PFSK-1 (cell line): ENCODE results near the gene KCNQ1.

Experiments used
- POLR2AphosphoS5 ChIP-seq: IDR thresholded peaks from 2 replicates; pipeline ENCODE4 v1.6.1; 2012; ENCODE audit warnings: low read depth, mild to moderate bottlenecking, control low read depth, low read length, moderate library complexity
- REST ChIP-seq, 2 experiments: IDR thresholded peaks; 2 replicates each; pipeline versions ENCODE4 v1.6.1 to v1.8.0; 2011 to 2012; ENCODE audit warnings: low read depth in 2 of 2, low read length in 2 of 2, control low read depth in 1 of 2, inconsistent platforms in 1 of 2, mild to moderate bottlenecking in 1 of 2, moderate library complexity in 1 of 2; ENCODE audit not compliant: insufficient read depth in 1 of 2
- SIN3A ChIP-seq: IDR thresholded peaks from 2 replicates; pipeline ENCODE4 v1.6.1; 2012; ENCODE audit warnings: mild to moderate bottlenecking, low read length, moderate library complexity, borderline replicate concordance; ENCODE audit not compliant: insufficient read depth
- TAF1 ChIP-seq: IDR thresholded peaks from 2 replicates; pipeline ENCODE4 v1.6.1; 2012; ENCODE audit warnings: low read length, control low read depth, borderline replicate concordance; ENCODE audit not compliant: insufficient read depth

- no peak for TF ChIP-seq REST (IDR thresholded peaks at IDR 0.05; ENCODE audit: insufficient read depth in 1 of 2, low read depth in 2 of 2, low read length in 2 of 2)
- TF ChIP-seq POLR2AphosphoS5, result no peak
- TF ChIP-seq SIN3A, result no peak
- TF ChIP-seq TAF1, result no peak
These were observed 118.6 kb downstream of the KCNQ1 start for GRCh38 chr11:2563213-2564007.
